Measurements from ENCODE around the gene UTRN. TPM values are rescaled to one million over a fixed set of nuclear protein-coding genes. Genes with fewer than 3 reads are reported as not detected.

Gene UTRN
- total RNA-seq, 2 experiments from 2014 or later, result 17.5 to 18.1 TPM

- BruUV-seq (replicated peaks), result no TSS peak
- H3K36me3 ChIP-seq (ENCODE audit: insufficient read depth, low read length), result no peaks in the 10 kb centered on the region
- H3K27ac ChIP-seq (ENCODE audit: low read depth, low read length, poor library complexity, severe bottlenecking), result no peak overlapping the region
- no peaks in the 10 kb centered on the region for H3K79me2 ChIP-seq (ENCODE audit: insufficient read depth, low read depth, low read length)
- H4K20me1 ChIP-seq (ENCODE audit: insufficient read depth, low read length), result no peaks in the 10 kb centered on the region
- no peaks in the 10 kb centered on the region for H3K9me3 ChIP-seq (ENCODE audit: low read length)
- ChIA-PET CTCF (ENCODE audit: unreplicated experiment) (no interaction called here), POLR2A (no interaction called here)
- TF ChIP-seq CTCF (conservative IDR thresholded peaks at IDR 0.05; ENCODE audit: low read length) (no peak), EZH2phosphoT487 (IDR thresholded peaks at IDR 0.05; ENCODE audit: borderline replicate concordance, low read depth, low read length) (no peak)
- no peak for DNase-seq (ENCODE audit: low spot score)
- H3K4me1 ChIP-seq (ENCODE audit: insufficient read depth, low read length, poor library complexity, severe bottlenecking), result no peaks in the 10 kb centered on the region
- H2AFZ ChIP-seq (ENCODE audit: low read length), result no peak overlapping the region
- no peak overlapping the region for H3K4me3 ChIP-seq (ENCODE audit: low read depth, low read length, poor library complexity, severe bottlenecking)
- H3K9me2 ChIP-seq (ENCODE audit: insufficient read depth, low read length), result no peaks in the 10 kb centered on the region
- H3K4me2 ChIP-seq (ENCODE audit: low read length), result no peak overlapping the region
- intact Hi-C loops (cut with micrococcal nuclease; ENCODE audit: unreplicated experiment), result no loop called here
These were observed 20.9 kb downstream of the UTRN start for GRCh38 chr6:144305985-144306384.

- BruUV-seq (replicated peaks), result no TSS peak
- no peak for TF ChIP-seq CTCF (conservative IDR thresholded peaks at IDR 0.05; ENCODE audit: low read length)
- TF ChIP-seq EZH2phosphoT487 (IDR thresholded peaks at IDR 0.05; ENCODE audit: borderline replicate concordance, low read depth, low read length), result no peak
- Histone ChIP-seq H3K4me3 (ENCODE audit: low read depth, low read length, poor library complexity, severe bottlenecking) (no peak overlapping the region), H4K20me1 (ENCODE audit: insufficient read depth, low read length) (no peaks in the 10 kb centered on the region), H3K9me3 (ENCODE audit: low read length) (no peaks in the 10 kb centered on the region), H3K27ac (ENCODE audit: low read depth, low read length, poor library complexity, severe bottlenecking) (no peak overlapping the region), H3K9me2 (ENCODE audit: insufficient read depth, low read length) (no peaks in the 10 kb centered on the region), H3K4me1 (ENCODE audit: insufficient read depth, low read length, poor library complexity, severe bottlenecking) (no peaks in the 10 kb centered on the region), H2AFZ (ENCODE audit: low read length) (no peak overlapping the region), H3K36me3 (ENCODE audit: insufficient read depth, low read length) (no peaks in the 10 kb centered on the region), H3K79me2 (ENCODE audit: insufficient read depth, low read depth, low read length) (no peaks in the 10 kb centered on the region), H3K4me2 (ENCODE audit: low read length) (no peak overlapping the region)
- intact Hi-C loops (cut with micrococcal nuclease; ENCODE audit: unreplicated experiment), result no loop called here
- ChIA-PET CTCF (ENCODE audit: unreplicated experiment) (no interaction called here), POLR2A (interaction anchor here (0.6 kb wide), 1 partner anchor 853 kb away, joined by 3 read pairs; no protein-coding TSS in a partner anchor)
- DNase-seq (ENCODE audit: low spot score), result no peak
These were observed 22.7 kb downstream of the UTRN start for GRCh38 chr6:144307880-144308279.

GRCh38 chr6:144310765-144311164 lies 25.6 kb downstream of the UTRN start:
- Histone ChIP-seq H4K20me1 (ENCODE audit: insufficient read depth, low read length) (no peaks in the 10 kb centered on the region), H3K9me3 (ENCODE audit: low read length) (no peaks in the 10 kb centered on the region), H3K36me3 (ENCODE audit: insufficient read depth, low read length) (no peaks in the 10 kb centered on the region), H3K4me1 (ENCODE audit: insufficient read depth, low read length, poor library complexity, severe bottlenecking) (no peaks in the 10 kb centered on the region), H2AFZ (ENCODE audit: low read length) (no peak overlapping the region), H3K79me2 (ENCODE audit: insufficient read depth, low read depth, low read length) (no peaks in the 10 kb centered on the region), H3K4me3 (ENCODE audit: low read depth, low read length, poor library complexity, severe bottlenecking) (no peak overlapping the region), H3K4me2 (ENCODE audit: low read length) (no peak overlapping the region), H3K27ac (ENCODE audit: low read depth, low read length, poor library complexity, severe bottlenecking) (no peak overlapping the region), H3K9me2 (ENCODE audit: insufficient read depth, low read length) (no peaks in the 10 kb centered on the region)
- intact Hi-C loops (cut with micrococcal nuclease; ENCODE audit: unreplicated experiment), result no loop called here
- DNase-seq (ENCODE audit: low spot score), result no peak
- CTCF ChIA-PET (ENCODE audit: unreplicated experiment), result no interaction called here
- no TSS peak for BruUV-seq (replicated peaks)
- no peak for TF ChIP-seq EZH2phosphoT487 (IDR thresholded peaks at IDR 0.05; ENCODE audit: borderline replicate concordance, low read depth, low read length)
- TF ChIP-seq CTCF (conservative IDR thresholded peaks at IDR 0.05; ENCODE audit: low read length), result no peak
- POLR2A ChIA-PET, result interaction anchor here (0.7 kb wide), 1 partner anchor 424 kb away, joined by 3 read pairs; no protein-coding TSS in a partner anchor

Data from OCI-LY7 (cell line).